SK-N-SH (cell line): ENCODE results near the gene TMEM150C. TPM values are rescaled to one million over a fixed set of nuclear protein-coding genes. Genes with fewer than 3 reads are reported as not detected.

Experiments
- CTCF ChIA-PET: fragments of 300-600, 350-600 bp; formaldehyde crosslinking; extraction: SDS; loops from one replicate; lab custom pipeline; 2021; lab: Yijun Ruan, JAX
- POLR2A ChIA-PET: fragments of 350-600 bp; sonication (Branson Sonifier 250); formaldehyde crosslinking; extraction: SDS; loops from one replicate; lab custom pipeline; 2020; ENCODE audit warnings: antibody characterized with exemption, inconsistent platforms; lab: Yijun Ruan, JAX
- DNase-seq: peaks from one replicate; pipeline ENCODE4 v3.0.0; 2012
- H2AFZ ChIP-seq: fragments of 200-600 bp; sonication (generic); 2 replicates; pipeline ENCODE4 v1.8.1; 2016; ENCODE audit warnings: antibody characterized with exemption, mild to moderate bottlenecking, low read depth
- H3F3A ChIP-seq: fragments of 200-600 bp; sonication (generic); replicated peaks from 2 replicates; pipeline ENCODE3; 2016; ENCODE audit warnings: antibody characterized with exemption, mild to moderate bottlenecking; ENCODE audit not compliant: insufficient read depth
- H3K27ac ChIP-seq, 2 experiments: fragments of 200-500 bp in 1 of 2; fragments of 200-600 bp in 1 of 2; sonication (Bioruptor generic) in 1 of 2; sonication (generic), shearing (Covaris generic) in 1 of 2; 2 replicates each; pipeline versions ENCODE4 v1.5.1 to v1.6.1; 2014 to 2016; ENCODE audit warnings: low read depth in 2 of 2, inconsistent platforms in 1 of 2, low read length in 1 of 2, mild to moderate bottlenecking in 1 of 2, mixed read lengths in 1 of 2
- H3K27me3 ChIP-seq: fragments of 200-600 bp; sonication (generic), shearing (Covaris generic); 2 replicates; pipeline ENCODE4 v1.6.1; 2016; ENCODE audit warnings: mixed run types; ENCODE audit not compliant: insufficient read depth
- H3K36me3 ChIP-seq, 2 experiments: fragments of 200-500 bp in 1 of 2; fragments of 200-600 bp in 1 of 2; sonication (Bioruptor generic) in 1 of 2; sonication (generic) in 1 of 2; replicated peaks in 1 of 2; 2 replicates each; pipeline versions ENCODE3 to v1.5.1; 2014 to 2016; ENCODE audit warnings: low read length in 1 of 2, mild to moderate bottlenecking in 1 of 2; ENCODE audit not compliant: insufficient read depth in 2 of 2, control insufficient read depth in 1 of 2
- H3K4me1 ChIP-seq, 2 experiments: fragments of 200-500 bp in 1 of 2; fragments of 200-600 bp in 1 of 2; sonication (Bioruptor generic) in 1 of 2; sonication (generic), shearing (Covaris generic) in 1 of 2; 2 replicates each; pipeline versions ENCODE4 v1.5.1 to v1.6.1; 2014 to 2016; ENCODE audit warnings: low read depth in 1 of 2, low read length in 1 of 2, mixed run types in 1 of 2; ENCODE audit not compliant: insufficient read depth in 2 of 2, control insufficient read depth in 1 of 2
- H3K4me2 ChIP-seq: fragments of 200-600 bp; sonication (generic), shearing (Covaris generic); 2 replicates; pipeline ENCODE4 v1.6.1; 2017; ENCODE audit warnings: mixed run types
- H3K4me3 ChIP-seq, 2 experiments: fragments of 200-500 bp in 1 of 2; fragments of 200-600 bp in 1 of 2; sonication (Bioruptor generic) in 1 of 2; sonication (generic), shearing (Covaris generic) in 1 of 2; 2 replicates each; pipeline versions ENCODE4 v1.5.1 to v1.8.1; 2014 to 2016; ENCODE audit warnings: low read depth in 2 of 2, inconsistent platforms in 1 of 2, low read length in 1 of 2, mild to moderate bottlenecking in 1 of 2, mixed read lengths in 1 of 2, moderate library complexity in 1 of 2
- H3K79me2 ChIP-seq: fragments of 200-600 bp; sonication (generic); 2 replicates; pipeline ENCODE4 v1.8.1; 2017; ENCODE audit warnings: mild to moderate bottlenecking; ENCODE audit not compliant: insufficient read depth
- H3K9ac ChIP-seq: fragments of 200-600 bp; sonication (generic); 2 replicates; pipeline ENCODE4 v1.6.1; 2017; ENCODE audit warnings: mixed run types
- H3K9me2 ChIP-seq: fragments of 200-600 bp; sonication (generic); 2 replicates; pipeline ENCODE4 v1.6.1; 2017; ENCODE audit warnings: mixed run types
- H3K9me3 ChIP-seq: fragments of 200-600 bp; sonication (generic); 2 replicates; pipeline ENCODE4 v1.6.1; 2017; ENCODE audit warnings: mixed run types, mild to moderate bottlenecking, moderate library complexity
- H4K20me1 ChIP-seq: fragments of 200-600 bp; sonication (generic); 2 replicates; pipeline ENCODE4 v1.6.1; 2017; ENCODE audit warnings: mild to moderate bottlenecking, mixed run types; ENCODE audit not compliant: insufficient read depth
- ELF1 ChIP-seq: IDR thresholded peaks from 2 replicates; pipeline ENCODE4 v1.4.0; 2012
- EP300 ChIP-seq, 2 experiments: IDR thresholded peaks; 2 replicates each; pipeline versions ENCODE4 v1.4.0 to v1.6.1; 2012; ENCODE audit warnings: borderline replicate concordance in 1 of 2, low read depth in 1 of 2, low read length in 1 of 2
- FOSL2 ChIP-seq: IDR thresholded peaks from 2 replicates; pipeline ENCODE4 v1.4.0; 2012; ENCODE audit warnings: low read depth, mild to moderate bottlenecking, moderate library complexity, borderline replicate concordance
- FOXM1 ChIP-seq: IDR thresholded peaks from 2 replicates; pipeline ENCODE4 v1.4.0; 2012; ENCODE audit warnings: low read depth, mild to moderate bottlenecking
- GABPA ChIP-seq: IDR thresholded peaks from 2 replicates; pipeline ENCODE4 v1.4.0; 2012; ENCODE audit warnings: low read depth, mild to moderate bottlenecking
- GATA2 ChIP-seq: sonication (generic); formaldehyde crosslinking; IDR thresholded peaks from 2 replicates; pipeline ENCODE4 v1.5.0; 2020; ENCODE audit warnings: mild to moderate bottlenecking, missing genetic modification reagents
- JUND ChIP-seq: IDR thresholded peaks from 2 replicates; pipeline ENCODE4 v1.4.0; 2012
- POLR2AphosphoS5 ChIP-seq: IDR thresholded peaks from 2 replicates; pipeline ENCODE4 v1.6.1; 2012; ENCODE audit warnings: low read depth, low read length
- RAD21 ChIP-seq: IDR thresholded peaks from 2 replicates; pipeline ENCODE4 v1.6.1; 2012; ENCODE audit warnings: mild to moderate bottlenecking, low read length
- RFX5 ChIP-seq: IDR thresholded peaks from 2 replicates; pipeline ENCODE4 v1.6.1; 2012; ENCODE audit warnings: mild to moderate bottlenecking, improper control_type of control experiment, low read length
- TCF12 ChIP-seq: IDR thresholded peaks from 2 replicates; pipeline ENCODE4 v1.4.0; 2012
- TEAD4 ChIP-seq: IDR thresholded peaks from 2 replicates; pipeline ENCODE4 v1.4.0; 2012; ENCODE audit warnings: mild to moderate bottlenecking, borderline replicate concordance; ENCODE audit not compliant: insufficient read depth
- YY1 ChIP-seq: IDR thresholded peaks from 2 replicates; pipeline ENCODE4 v1.4.0; 2012; ENCODE audit warnings: low read depth, mild to moderate bottlenecking
- WGBS: methylation state at CpG from one replicate; pipeline ENCODE4 v1.1.6; 2017; ENCODE audit warnings: low lambda C conversion rate; 5-methylcytosine and 5-hydroxymethylcytosine counted together
- polyA plus RNA-seq, 3 experiments: library from polyadenylated mRNA; depleted of rRNA; stranded (reverse); fragments of >200 nt; gene quantifications; 2 replicates each; pipeline ENCODE4 v1.2.3, GENCODE V29; 2012
- TF ChIP-seq, protein P1 (sequence below): IDR thresholded peaks from 2 replicates; pipeline ENCODE4 v1.4.0; 2012; ENCODE audit warnings: low read depth, borderline replicate concordance
- TF ChIP-seq, protein P2 (sequence below): IDR thresholded peaks from 2 replicates; pipeline ENCODE4 v1.4.0; 2012; ENCODE audit warnings: low read depth, borderline replicate concordance
- TF ChIP-seq, protein P3 (sequence below): IDR thresholded peaks from 2 replicates; pipeline ENCODE4 v1.4.0; 2012; ENCODE audit warnings: low read depth

The TMEM150C gene
- polyA plus RNA-seq, 1 of the 3 experiments (the other 2 are of a cell fraction), result 1.0 TPM

DNA sequence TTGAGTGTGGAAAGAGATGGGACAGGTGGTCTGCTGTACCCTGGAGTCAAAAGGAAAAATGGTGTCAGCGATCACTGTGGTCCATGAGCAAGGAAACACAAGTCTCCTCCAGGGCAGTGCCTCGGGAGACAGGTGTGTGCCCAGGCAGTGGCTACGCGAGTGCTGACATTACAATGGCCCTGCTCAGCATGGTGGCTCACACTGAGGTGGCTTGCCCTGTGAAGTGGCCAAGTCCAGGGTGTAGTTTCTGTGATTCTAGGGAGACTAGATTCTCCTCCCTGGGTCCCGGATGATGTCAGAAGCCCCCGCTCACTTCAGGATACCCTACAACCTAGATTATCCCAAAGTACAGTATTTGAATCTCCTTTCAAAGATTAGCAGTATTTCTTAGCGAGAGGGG lies 44.8 kb upstream of the TMEM150C start:
- no peak for DNase-seq
- no peaks in the 10 kb centered on the region for H3K9me2 ChIP-seq
- no peak overlapping the region for H3K4me2 ChIP-seq
- H4K20me1 ChIP-seq, result no peaks in the 10 kb centered on the region
- H3F3A ChIP-seq, result no peaks in the 10 kb centered on the region
- H3K9ac ChIP-seq, result no peak overlapping the region
- no peaks in the 10 kb centered on the region for H3K79me2 ChIP-seq
- ChIA-PET POLR2A (no interaction called here), CTCF (no interaction called here)
- no peaks in the 10 kb centered on the region for H3K4me1 ChIP-seq
- H3K9me3 ChIP-seq, result no peaks in the 10 kb centered on the region
- H3K36me3 ChIP-seq, result no peaks in the 10 kb centered on the region
- no peak overlapping the region for H2AFZ ChIP-seq
- TF ChIP-seq FOSL2, result no peak
- TF ChIP-seq, protein P1, sequence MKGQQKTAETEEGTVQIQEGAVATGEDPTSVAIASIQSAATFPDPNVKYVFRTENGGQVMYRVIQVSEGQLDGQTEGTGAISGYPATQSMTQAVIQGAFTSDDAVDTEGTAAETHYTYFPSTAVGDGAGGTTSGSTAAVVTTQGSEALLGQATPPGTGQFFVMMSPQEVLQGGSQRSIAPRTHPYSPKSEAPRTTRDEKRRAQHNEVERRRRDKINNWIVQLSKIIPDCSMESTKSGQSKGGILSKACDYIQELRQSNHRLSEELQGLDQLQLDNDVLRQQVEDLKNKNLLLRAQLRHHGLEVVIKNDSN, result no peak
- TF ChIP-seq RAD21, result no peak
- no peak overlapping the region for H3K27ac ChIP-seq
- no peak overlapping the region for H3K4me3 ChIP-seq
- H3K27me3 ChIP-seq, result no peaks in the 10 kb centered on the region
- WGBS, result 79% methylated on average over 7 of the region's 7 CpGs

DNA sequence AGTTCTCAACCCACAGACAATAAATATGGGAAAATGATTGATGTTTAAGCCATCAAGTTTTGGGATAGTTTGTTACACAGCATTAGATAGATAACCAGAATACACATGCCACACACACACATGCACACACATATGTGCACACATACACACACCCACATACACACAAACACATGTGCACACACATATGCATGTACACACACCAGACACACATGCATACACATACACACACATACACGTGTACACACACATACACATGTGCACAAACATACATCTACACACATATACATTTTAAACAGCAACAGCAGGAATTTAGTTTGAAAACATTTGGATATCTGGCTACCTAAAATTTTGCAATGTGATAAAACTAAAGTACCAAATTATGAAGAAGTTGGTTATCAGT lies 42.7 kb upstream of the TMEM150C start:
- Histone ChIP-seq H3K4me1 (no peaks in the 10 kb centered on the region), H3K79me2 (no peaks in the 10 kb centered on the region), H3F3A (no peaks in the 10 kb centered on the region), H3K36me3 (no peaks in the 10 kb centered on the region), H3K4me2 (no peak overlapping the region), H3K9ac (no peak overlapping the region), H3K9me3 (no peaks in the 10 kb centered on the region), H3K27me3 (no peaks in the 10 kb centered on the region), H3K27ac (no peak overlapping the region), H3K4me3 (no peak overlapping the region), H3K9me2 (no peaks in the 10 kb centered on the region), H4K20me1 (no peaks in the 10 kb centered on the region), H2AFZ (no peak overlapping the region)
- no peak for TF ChIP-seq POLR2AphosphoS5
- TF ChIP-seq ELF1, result no peak
- no peak for TF ChIP-seq GABPA
- TF ChIP-seq YY1, result no peak
- TF ChIP-seq, protein P2, sequence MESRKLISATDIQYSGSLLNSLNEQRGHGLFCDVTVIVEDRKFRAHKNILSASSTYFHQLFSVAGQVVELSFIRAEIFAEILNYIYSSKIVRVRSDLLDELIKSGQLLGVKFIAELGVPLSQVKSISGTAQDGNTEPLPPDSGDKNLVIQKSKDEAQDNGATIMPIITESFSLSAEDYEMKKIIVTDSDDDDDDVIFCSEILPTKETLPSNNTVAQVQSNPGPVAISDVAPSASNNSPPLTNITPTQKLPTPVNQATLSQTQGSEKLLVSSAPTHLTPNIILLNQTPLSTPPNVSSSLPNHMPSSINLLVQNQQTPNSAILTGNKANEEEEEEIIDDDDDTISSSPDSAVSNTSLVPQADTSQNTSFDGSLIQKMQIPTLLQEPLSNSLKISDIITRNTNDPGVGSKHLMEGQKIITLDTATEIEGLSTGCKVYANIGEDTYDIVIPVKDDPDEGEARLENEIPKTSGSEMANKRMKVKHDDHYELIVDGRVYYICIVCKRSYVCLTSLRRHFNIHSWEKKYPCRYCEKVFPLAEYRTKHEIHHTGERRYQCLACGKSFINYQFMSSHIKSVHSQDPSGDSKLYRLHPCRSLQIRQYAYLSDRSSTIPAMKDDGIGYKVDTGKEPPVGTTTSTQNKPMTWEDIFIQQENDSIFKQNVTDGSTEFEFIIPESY, result no peak
- TF ChIP-seq GATA2 (CRISPR knock-in tag), result no peak
- TF ChIP-seq, protein P3, sequence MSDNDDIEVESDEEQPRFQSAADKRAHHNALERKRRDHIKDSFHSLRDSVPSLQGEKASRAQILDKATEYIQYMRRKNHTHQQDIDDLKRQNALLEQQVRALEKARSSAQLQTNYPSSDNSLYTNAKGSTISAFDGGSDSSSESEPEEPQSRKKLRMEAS, result no peak
- TF ChIP-seq TCF12, result no peak
- TF ChIP-seq EP300 (IDR thresholded peaks at IDR 0.05; ENCODE audit: borderline replicate concordance in 1 of 2, low read depth in 1 of 2, low read length in 1 of 2), result no peak
- no peak for TF ChIP-seq JUND
- no peak for TF ChIP-seq FOXM1
- TF ChIP-seq, protein P1, result no peak
- no peak for TF ChIP-seq RFX5
- no peak for TF ChIP-seq TEAD4
- POLR2A ChIA-PET, result no interaction called here
- CTCF ChIA-PET, result no interaction called here
- DNase-seq, result no peak
- 68% methylated on average over 1 of the region's 1 CpG for WGBS
